NCI-H128 (cell line): Measurements from ENCODE around the gene GXYLT2.

Source experiments
- DNase-seq: peaks from one replicate; lab custom pipeline; 2025; ENCODE audit not compliant: unreplicated experiment; lab: John Stamatoyannopoulos, UW

The GXYLT2 gene

GRCh38 chr3:73007992-73008712 lies 120.3 kb downstream of the GXYLT2 start:
- no peak for DNase-seq

GRCh38 chr3:73009008-73009407 lies 121.2 kb downstream of the GXYLT2 start:
- no peak for DNase-seq

DNA sequence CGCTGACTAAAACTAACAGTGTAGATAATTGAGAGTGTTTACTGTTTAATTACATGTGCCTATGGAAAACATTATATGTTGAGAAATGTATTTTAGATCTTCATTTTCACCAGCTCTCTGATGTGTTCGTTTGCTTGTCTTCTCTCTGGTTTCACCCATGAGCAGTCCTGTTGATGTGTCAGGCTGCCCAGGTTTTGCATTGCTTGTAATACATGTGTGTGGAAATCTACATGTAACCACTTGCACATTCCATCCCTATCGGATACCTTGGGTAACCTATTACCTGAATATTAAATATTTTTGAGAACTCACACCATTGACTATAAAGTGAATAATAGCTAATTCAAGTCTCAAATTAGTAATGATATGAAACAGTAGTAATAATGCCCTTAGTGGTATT lies 121.9 kb downstream of the GXYLT2 start:
- DNase-seq: no peak

- DNase-seq: no peak
These were observed 122.3 kb downstream of the GXYLT2 start for GRCh38 chr3:73010158-73010557.

GRCh38 chr3:73018298-73018697 lies 130.5 kb downstream of the GXYLT2 start:
- no peak for DNase-seq

DNA sequence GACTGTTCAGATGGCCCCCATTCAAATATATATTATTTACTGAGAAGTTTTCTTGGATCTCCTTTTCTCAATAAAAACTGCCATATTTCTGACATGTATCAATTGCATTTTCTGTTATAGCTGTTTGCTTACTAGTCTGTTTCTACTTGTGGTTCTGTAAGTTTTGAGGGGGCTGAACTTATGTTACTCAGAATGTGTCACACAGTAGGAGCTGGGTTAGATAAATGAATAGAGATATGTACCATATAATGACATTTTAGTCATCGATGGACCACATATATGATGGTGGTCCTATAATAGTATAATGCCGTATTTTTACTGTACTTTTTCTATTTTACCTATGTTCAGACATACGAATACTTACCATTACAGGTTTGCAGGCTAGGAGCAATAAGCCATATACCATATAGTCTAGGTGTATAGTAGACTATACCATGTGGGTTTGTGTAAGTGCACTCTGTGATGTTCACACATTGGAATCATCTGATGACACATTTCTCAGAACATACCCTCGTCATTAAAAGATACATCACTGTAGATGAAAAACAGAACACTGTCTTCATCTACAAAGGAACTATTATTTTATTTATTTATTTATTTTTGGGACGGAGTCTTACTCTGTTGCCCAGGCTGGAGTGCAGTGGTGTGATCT lies 131.1 kb downstream of the GXYLT2 start:
- DNase-seq: no peak

DNA sequence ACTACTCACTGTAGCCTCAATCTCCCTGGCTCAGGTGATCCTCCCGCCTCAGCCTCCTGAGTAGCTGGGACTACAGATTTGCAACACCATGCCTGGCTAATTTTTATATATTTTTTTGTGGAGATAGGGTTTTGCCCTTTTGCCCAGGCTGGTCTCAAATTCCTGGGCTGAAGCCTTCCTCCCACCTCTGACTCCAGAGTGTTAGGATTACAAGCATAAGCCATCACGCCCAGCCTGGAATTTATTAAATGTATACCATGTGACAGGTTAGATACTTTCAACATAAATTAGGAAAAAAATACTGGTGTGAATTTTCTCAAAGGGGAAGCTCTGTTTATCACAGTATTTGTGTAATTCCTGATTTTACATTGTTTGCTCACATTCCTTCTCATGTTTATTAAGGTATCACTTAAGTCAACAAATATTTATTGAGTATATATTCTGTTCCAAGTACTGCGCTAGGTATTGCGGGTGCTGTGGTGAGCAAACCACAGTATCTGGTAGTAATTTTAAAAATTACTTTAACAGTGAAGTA lies 133.5 kb downstream of the GXYLT2 start:
- DNase-seq: no peak

GRCh38 chr3:73024836-73025235 lies 137.0 kb downstream of the GXYLT2 start:
- DNase-seq: no peak

GRCh38 chr3:73026111-73026759 lies 138.4 kb downstream of the GXYLT2 start:
- DNase-seq: no peak
